Right atrium auricular region (tissue), 2 donors: ENCODE results near the gene SERINC5. TPM values are rescaled to one million over a fixed set of nuclear protein-coding genes. Genes with fewer than 3 reads are reported as not detected.
A peak's percentile ranks its signal among the peaks of the same experiment; 100 is the strongest.

Experiments
- DNase-seq: peaks from one replicate; pipeline ENCODE4 v3.0.0-alpha.2; 2019; ENCODE audit warnings: low spot score
- H3K27ac ChIP-seq, 2 donors: fragments of 200-600 bp; sonication (generic); 1 replicate in 1 of 2; 2 replicates in 1 of 2; pipeline ENCODE4 v1.5.1; 2016 to 2019
- H3K27me3 ChIP-seq, 2 donors: fragments of 200-600 bp; sonication (generic); one replicate each; pipeline versions ENCODE4 v1.5.1 to v1.6.0; 2017 to 2019
- H3K36me3 ChIP-seq: fragments of 200-600 bp; sonication (generic); one replicate; pipeline ENCODE4 v1.5.1; 2016
- H3K4me1 ChIP-seq, 2 donors: fragments of 200-600 bp; sonication (generic); one replicate each; pipeline versions ENCODE4 v1.5.1 to v1.6.0; 2017 to 2019
- H3K4me3 ChIP-seq, 2 donors: fragments of 200-600 bp; sonication (generic); 1 replicate in 1 of 2; 2 replicates in 1 of 2; pipeline ENCODE4 v1.5.1; 2017 to 2019; ENCODE audit warnings: mild to moderate bottlenecking in 1 of 2, moderate library complexity in 1 of 2
- H3K9me3 ChIP-seq, 2 donors: fragments of 200-600 bp; sonication (generic); one replicate each; pipeline ENCODE4 v1.5.1; 2019
- CTCF ChIP-seq, 2 donors: fragments of 200-600 bp; sonication (generic); IDR thresholded peaks; one replicate each; pipeline ENCODE4 v1.5.1; 2019; ENCODE audit warnings: antibody characterized with exemption in 2 of 2
- total RNA-seq, 2 donors: library from RNA; depleted of rRNA; stranded (reverse); fragments of >200 nt; gene quantifications; one replicate each; pipeline ENCODE4 v1.1.0, GENCODE V29; 2016

SERINC5 gene
- total RNA-seq, 2 donors from 2014 or later = 9.2 to 11.0 TPM

- H3K27ac ChIP-seq = no peak overlapping the region
- no peak for DNase-seq
- H3K36me3 ChIP-seq = no peaks in the 10 kb centered on the region
- H3K9me3 ChIP-seq = no peaks in the 10 kb centered on the region
- peaks cover 0 to 6% of the 10 kb centered on the region in 2 donors for H3K4me1 ChIP-seq
- H3K4me3 ChIP-seq = no peak overlapping the region
- TF ChIP-seq CTCF (IDR thresholded peaks at IDR 0.05) = no peak
- H3K27me3 ChIP-seq = no peaks in the 10 kb centered on the region
Measured at GRCh38 chr5:80225189-80225933, 30.5 kb downstream of the SERINC5 start.

GRCh38 chr5:80223561-80223960 is 32.3 kb downstream of the SERINC5 start:
- Histone ChIP-seq H3K4me3 (no peak overlapping the region), H3K36me3 (no peaks in the 10 kb centered on the region), H3K4me1 (peaks cover 0 to 14% of the 10 kb centered on the region in 2 donors), H3K9me3 (no peaks in the 10 kb centered on the region), H3K27me3 (no peaks in the 10 kb centered on the region), H3K27ac (no peak overlapping the region)
- DNase-seq = no peak
- no peak for TF ChIP-seq CTCF (IDR thresholded peaks at IDR 0.05)

GRCh38 chr5:80220245-80220897 is 35.5 kb downstream of the SERINC5 start:
- Histone ChIP-seq H3K4me3 (no peak overlapping the region), H3K27me3 (no peaks in the 10 kb centered on the region), H3K9me3 (no peaks in the 10 kb centered on the region), H3K36me3 (no peaks in the 10 kb centered on the region), H3K4me1 (peaks cover 0 to 41% of the 10 kb centered on the region in 2 donors), H3K27ac (no peak overlapping the region)
- TF ChIP-seq CTCF (IDR thresholded peaks at IDR 0.05) = no peak
- DNase-seq = no peak

- TF ChIP-seq CTCF (IDR thresholded peaks at IDR 0.05) = no peak
- Histone ChIP-seq H3K27me3 (no peaks in the 10 kb centered on the region), H3K9me3 (no peaks in the 10 kb centered on the region), H3K4me1 (peaks cover 0 to 42% of the 10 kb centered on the region in 2 donors), H3K36me3 (no peaks in the 10 kb centered on the region), H3K4me3 (no peak overlapping the region), H3K27ac (no peak overlapping the region)
- no peak for DNase-seq
Measured at GRCh38 chr5:80219391-80219790, 36.5 kb downstream of the SERINC5 start.

GRCh38 chr5:80217667-80218066 is 38.2 kb downstream of the SERINC5 start:
- no peak for DNase-seq
- peak overlapping the region; percentile 48 to 72 for H3K27ac ChIP-seq
- no peaks in the 10 kb centered on the region for H3K27me3 ChIP-seq
- no peaks in the 10 kb centered on the region for H3K36me3 ChIP-seq
- H3K9me3 ChIP-seq = no peaks in the 10 kb centered on the region
- no peak for TF ChIP-seq CTCF (IDR thresholded peaks at IDR 0.05)
- peaks cover 0 to 42% of the 10 kb centered on the region in 2 donors for H3K4me1 ChIP-seq
- H3K4me3 ChIP-seq = no peak overlapping the region
